Stimulated activated CD8-positive, alpha-beta memory T cell treated with anti-CD3 and anti-CD28 coated beads, Interleukin-12 subunit alpha, Interleukin-12 subunit beta, amount 100 ng/mL, for 1 hour (primary cell): ENCODE measurements around the gene DDIT4.
A peak's percentile ranks its signal among the peaks of the same experiment; 100 is the strongest.
"Not testable (repeated sequence)": the region's sequence is repeated elsewhere in the genome, so short reads cannot be mapped to it uniquely, and the experiment has no call there.

Experiments
- DNase-seq: peaks from one replicate; pipeline ENCODE4 v3.0.0-alpha.2; 2020; ENCODE audit warnings: low read depth

Gene DDIT4

DNA sequence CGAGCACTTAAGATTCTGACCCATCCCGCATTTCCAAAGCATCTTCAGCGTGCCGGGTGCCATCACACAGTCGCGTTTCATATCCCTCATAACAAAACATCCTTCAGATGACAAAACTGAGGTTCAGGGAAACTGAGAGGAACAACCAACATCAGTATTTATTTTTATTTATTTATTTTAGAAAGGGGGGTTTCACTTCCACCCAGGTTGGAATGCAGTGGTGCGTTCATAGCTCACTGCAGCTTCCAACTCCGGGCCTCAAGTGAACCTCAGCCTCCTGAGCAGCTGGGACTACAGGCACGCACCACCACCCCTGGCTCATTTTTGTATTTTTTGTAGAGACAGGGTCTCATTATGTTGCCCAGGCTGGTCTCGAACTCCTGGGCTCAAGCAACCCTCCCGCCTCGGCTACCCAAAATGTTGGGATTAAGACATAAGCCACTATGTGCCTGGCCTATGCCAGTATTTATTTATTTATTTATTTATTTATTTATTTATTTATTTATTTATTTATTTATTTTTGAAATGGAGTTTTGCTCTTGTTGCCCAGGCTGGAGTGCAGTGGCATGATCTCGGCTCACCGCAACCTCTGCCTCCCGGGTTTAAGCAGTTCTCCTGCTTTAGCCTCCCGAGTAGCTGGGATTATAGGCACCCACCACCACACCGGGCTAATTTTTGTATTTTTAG is 24.4 kb upstream of the DDIT4 start:
- DNase-seq: not testable (repeated sequence)

DNA sequence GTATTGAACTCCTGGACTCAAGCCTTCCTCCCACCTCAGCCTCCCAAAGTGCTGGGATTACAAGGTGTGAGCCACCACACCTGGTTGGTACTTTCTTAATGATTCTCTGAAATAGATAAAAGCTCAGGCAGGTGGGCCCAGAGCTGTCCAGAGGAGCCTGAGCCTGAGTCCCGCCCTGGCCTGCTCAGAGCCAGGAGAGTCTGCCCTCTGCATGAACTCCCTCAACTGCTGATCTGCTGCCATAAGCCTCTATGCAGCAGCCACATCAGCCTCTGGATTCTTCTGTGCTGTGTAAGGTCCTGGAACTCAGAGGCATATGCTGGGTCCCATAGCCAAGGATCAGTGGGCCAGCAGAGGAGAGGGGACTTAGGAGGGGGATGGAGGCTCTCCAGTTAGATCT is 23.1 kb upstream of the DDIT4 start:
- DNase-seq: no peak

DNA sequence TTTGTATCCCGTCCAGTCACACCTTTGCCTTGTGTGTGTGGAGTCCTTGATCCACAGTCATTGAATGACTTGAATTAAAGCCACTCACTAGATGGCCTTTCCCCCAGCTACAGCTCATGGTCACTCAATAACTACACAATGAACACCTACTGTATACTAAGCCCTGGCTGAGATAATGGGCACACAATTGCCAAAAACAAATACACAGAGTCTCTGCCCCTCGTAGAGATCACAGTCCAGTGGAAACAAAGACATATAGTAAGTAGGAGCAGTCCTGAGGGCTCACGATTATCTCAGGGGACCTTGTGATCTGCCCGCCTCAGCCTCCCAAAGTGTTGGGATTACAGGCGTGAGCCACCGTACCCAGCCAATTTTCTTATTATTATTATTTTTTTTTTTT is 22.1 kb upstream of the DDIT4 start:
- no peak for DNase-seq

DNA sequence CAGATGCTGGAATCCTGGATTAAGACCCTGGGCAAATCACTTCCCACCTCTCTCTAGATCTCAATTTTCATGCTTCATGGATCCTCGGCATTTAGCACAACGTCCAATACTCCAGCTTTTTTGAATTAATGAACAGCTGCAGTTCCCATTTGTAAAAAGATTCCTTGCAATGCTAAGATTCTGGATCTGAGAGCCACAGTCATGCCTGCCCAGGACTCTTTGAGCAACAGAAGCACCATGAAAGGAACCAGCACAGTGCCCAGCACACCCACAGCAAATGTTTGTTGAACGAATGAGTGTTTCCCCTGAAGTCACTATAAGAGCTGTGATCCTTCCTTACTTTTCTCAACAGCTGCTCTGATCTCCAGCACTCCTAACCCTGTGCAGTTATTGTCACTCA is 20.8 kb upstream of the DDIT4 start:
- DNase-seq: no peak

DNA sequence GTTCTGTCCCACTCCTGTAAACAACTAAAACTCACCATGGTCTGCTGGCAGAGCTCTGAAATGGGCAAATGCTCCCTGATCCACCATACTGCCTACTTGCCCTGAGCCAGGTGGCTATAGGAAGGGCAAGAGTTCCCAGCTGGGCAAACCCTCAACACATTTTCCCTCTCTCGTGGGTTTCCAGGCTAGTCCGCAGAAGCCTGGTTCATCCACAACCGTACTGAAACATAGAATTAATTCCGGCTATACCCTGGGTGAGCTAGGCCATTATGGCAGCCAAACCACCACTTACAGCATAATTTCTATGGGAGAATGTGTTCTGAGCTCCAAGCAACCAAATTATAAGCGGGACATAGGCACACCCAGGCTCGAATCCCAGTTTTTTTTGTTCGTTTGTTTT is 20.1 kb upstream of the DDIT4 start:
- DNase-seq: no peak

DNA sequence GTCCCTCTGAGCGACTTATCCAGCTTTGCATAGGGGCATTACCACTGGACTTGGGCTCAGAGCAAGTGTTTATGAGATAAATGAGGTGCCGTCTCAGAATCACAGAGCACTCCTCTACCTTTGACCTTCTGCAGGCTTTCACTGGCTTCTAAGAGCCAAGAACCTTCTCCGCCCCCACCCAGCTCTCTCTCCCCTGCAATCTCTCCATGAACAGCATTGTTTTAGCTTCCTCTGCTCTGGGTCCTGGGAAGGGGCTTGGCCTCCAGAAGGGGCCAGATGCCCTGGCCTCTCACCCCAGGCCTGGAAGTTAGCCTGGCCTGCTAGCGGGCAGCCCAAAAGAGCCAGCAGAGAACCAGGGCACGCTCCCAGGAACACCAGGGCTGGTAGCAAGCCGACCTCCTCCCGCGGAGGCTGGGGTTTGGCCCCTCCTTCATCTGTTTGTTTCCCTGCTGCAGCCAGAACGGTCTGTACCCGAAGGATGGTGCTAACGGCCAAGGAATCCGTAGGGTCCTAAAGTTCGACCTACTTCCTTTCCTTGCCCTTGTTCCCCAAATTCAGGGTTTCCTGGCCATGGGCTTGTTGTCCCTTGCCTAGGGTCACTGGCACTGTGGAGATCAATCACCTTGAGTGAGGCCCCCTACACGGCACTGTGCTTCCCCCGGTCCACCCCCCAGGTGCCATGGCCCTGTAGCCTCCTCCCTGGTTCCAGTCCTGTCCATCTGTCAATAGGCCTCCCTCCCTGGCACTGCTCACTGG is 18.7 kb upstream of the DDIT4 start:
- no peak for DNase-seq

DNA sequence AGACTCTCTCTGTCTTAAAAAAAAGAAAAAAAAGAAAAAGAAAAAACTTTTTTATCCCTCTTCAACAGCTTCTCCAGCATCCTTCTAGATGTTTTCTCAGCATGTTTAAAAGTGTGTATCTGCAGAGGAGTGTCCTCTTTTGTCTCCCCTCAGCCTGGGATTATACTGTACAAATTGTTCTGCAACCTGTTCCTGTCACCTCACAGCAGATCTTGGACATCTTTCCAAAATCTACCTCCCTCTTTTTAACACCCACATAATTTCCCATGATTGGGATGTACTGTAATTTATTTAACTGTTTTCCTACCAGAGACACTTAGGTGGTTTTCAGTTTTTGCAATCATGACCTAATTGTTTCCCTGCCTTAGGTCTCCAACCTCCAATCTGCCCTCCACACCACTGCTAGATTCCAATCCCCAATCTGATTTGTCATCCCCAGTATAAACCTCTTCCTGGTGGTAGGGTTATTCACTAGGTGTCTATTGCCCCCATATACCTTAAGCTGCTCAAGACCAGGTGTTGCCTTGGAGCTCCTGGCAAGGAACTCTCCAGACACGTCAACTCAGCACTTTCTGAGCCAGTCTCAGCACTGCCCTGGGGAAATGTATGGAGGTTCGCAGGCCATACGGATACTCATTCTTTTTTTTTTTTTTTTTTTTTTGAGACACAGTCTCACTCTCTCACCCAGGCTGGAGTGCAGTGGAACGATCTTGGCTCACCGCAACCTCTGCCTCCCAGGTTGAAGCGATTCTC is 17.6 kb upstream of the DDIT4 start:
- no peak for DNase-seq

DNA sequence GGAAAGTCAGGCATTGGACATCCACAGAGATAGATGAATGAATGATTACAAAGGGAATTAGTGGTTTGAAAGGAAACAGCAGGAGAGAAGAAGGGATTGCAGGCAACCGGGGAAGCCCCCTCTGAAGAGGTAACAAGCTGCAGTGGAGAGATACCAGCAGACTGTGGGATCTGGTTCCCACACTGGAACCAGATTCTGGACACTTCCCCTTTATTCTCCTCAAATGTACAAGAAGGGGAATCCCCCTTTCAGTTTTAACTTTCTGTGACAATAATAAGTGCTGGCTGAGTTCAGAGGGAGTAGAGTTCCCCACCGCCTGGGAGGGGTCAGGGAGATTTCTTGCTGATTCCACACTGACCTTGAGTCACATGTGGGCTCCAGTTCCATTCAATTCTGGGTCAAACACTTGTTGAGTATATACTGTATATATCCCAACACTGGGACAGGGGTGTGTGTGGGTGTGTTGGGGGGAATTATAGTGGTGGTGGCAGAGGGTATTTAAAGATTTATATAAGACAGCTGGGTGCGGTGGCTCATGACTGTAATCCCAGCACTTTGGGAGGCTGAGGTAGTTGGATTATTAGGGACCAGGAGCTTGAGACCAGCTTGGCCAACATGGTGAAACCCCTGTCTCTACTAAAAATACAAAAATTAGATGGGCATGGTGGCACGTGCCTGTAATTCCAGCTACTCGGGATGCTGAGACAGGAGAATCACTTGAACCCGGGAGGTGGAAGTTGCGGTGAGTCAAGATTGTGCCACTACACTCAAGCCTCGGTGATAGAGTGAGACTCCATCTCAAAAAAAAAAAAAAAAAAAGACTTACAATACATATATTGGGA is 16.5 kb upstream of the DDIT4 start:
- DNase-seq: no peak

DNA sequence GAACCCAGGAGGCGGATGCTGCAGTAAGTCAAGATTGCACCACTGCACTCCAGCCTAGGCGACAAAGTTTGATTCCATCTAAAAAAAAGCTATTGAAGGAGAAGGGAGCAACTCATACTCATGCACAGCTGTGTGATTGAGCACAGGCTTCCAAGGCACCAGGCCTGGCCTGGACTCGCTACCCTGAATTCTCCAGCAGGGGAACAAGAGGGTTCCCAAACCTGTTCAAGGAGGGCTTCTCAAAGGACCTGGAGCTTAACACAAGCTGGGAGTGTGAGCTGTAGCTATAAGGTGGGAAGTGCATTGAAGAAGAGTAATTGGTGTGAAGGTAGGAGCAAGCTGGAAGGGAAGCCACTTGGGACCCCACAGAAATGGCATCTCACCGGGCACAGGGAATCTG is 15.1 kb upstream of the DDIT4 start:
- no peak for DNase-seq

DNA sequence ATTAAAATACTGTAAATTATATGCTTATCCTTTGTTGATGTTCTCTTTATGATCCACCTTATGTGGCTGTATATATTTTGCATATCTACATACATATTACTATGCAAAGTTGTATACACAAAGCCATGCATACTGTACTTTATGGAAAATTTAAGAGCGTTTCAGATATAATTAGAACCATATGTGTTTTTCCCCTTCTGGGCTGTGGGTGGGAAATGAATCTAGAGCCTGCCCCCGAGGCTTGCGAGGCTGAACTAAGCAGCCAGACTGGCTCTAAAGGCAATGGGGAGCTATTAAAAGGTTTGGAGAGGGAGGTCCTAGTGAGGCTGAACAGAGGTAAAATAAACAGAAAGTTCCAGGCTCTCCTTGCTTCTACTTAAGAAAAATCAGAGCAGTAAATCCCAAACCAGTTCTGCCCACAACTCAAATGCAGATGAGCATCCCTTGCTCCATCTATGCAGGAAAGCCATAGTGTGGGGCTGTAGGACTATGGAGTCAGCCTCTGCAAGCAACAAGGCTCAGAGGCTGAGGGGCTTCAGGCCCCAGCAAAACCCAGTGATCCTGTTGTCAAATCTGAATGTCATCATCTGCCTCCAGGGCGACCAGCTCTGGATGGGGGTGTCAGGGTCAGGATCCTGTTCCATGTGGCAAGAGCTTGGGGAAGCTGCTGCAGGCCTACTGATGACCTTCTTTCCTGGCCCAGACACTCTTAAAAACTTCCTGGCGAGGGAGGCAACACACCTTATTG is 14.1 kb upstream of the DDIT4 start:
- DNase-seq: no peak

DNA sequence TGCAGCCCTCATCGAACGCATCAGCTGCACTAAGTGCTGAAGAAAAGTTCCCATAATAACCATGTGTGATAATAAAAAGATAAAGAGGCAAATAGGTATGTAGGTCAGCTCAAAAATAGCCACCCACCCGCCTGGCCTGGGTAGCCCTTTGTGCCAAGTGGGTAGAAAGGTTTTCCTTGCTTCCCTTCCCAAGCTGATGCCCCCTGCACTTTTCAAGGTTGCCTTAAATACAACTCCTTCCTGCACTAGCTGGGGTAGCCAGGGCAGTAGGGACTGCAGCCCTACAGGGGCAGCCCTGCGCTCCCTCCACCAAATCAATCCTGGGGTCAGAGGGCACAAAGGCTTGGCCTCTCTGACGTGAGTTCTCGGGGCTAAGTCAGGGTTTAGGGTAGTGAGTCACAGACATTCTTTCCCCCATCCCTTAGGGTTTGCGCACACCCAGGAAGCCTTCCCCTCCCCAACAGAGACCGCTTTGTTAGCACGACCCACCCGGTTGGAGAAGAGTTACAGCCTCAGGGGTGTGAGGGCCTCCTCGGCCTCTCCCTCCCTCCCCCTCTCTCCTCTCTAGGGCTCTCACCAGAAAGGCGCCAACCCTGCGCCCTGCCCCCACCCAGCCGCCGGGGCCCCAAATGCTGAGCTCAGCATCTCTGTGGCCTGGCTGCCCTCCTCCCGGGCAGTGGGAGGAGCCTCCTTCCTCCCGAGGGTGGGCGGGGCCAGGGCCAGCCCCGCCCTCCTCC is 13.3 kb upstream of the DDIT4 start:
- peak; percentile 63 for DNase-seq

DNA sequence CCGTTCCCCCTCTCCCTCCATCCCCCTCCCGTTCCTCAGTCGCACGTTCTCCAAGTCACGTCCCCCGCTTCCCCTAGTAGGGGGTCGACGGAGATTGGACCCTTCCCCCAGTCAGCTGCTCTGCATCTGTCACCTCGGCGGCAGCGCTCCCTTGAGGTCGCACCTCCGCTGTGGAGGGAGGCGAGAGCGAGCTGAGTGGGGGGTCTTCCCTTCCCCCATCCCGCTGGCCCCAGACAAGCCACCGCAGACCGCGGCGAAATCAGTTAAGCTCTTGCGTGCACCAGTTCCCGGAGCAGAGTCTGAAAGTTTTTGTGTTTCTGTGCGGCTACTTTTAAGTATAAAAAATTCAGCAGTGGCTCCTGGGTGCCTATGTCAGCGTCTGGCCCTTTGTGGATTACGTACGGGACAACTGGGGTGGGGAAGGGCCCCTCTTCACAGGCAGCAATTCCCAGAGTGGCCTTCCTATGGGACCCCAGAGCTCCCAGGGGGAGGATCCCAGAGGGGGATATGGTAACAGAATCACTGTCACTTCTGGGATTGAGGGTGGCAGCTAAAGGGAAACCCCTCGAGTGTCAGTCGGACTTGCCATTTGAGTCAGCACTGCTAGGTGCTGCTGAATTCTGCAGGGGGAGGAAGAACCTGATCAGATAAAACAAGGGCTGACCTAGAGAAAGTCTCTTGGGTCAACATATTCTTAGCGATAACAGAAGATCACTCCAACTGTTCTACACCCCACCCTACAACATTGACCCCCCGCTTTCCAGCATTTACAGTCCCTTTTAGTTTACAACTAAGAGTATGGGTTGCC is 12.5 kb upstream of the DDIT4 start:
- no peak for DNase-seq

DNA sequence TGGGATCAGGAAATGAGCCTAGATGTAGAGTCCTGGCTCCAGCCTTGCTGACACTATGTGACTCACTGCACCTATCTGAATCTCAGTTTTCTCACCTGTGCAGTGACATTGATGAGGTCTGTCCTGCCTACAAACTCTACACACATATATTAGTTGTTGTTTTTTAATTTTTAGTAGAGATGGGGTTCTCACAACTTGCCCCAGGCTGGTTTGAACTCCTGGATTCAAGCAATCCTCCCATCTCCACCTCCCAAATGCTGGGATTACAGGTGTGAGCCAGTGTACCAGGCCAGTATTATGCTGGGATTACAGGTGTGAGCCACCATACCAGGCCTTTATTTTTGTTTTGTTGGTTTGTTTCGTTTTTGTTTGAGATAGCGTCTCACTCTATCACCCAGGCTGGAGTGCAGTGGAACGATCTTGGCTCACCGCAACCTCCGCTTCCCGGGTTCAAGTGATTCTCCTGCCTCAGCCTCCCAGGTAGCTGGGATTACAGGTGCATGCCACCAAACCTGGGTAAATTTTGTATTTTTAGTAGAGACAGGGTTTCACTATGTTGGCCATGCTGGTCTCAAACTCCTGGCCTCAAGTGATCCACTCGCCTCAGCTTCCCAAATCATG is 11.8 kb upstream of the DDIT4 start:
- DNase-seq: no peak

DNA sequence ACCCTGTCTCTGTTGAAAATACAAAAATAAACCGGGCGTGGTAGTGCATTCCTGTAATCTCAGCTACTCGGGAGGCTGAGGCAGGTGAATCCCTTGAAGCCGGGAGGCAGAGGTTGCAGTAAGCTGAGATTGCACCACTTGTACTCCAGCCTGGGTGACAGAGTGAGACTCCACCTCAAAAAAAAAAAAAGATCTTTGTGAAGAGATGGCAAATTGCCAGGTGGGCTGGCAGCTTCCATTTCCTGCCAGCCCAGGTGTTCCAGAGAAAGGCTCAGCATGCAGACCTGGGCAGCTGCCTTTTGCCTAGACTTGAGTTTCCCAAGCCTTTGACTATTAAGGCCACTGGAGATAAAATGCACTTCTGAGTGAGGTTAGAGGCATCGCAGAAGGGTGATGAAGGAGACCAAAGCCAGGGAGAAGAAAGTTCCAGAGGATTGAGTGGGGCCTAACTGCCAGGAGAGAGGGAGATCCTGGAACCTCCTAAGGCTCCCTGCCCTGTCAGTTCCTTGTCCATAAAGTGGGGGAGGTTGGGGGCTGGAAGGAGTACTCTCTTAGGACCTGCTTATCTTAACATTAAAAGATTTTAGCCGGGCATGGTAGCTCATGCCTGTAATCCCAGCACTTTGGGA is 10.0 kb upstream of the DDIT4 start:
- DNase-seq: no peak

DNA sequence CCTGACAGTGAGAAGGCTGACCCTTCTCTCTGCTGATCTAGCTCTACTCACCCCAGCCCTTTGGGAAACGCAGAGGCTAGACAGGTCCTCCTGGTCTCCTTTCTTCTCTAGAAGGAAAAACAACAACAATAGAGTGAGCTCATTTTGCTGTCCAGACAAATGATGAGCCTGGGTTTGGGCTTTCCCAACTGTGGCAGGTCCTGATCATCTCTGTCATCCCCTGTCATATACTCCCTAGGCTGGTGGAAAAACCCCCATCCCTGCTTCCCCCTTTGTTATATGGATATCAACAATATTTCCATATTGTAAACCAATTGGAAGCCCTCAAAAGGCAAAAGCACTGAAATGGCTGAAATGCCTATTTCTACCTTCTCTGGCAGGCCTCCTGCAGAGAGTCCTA is 9.2 kb upstream of the DDIT4 start:
- no peak for DNase-seq

DNA sequence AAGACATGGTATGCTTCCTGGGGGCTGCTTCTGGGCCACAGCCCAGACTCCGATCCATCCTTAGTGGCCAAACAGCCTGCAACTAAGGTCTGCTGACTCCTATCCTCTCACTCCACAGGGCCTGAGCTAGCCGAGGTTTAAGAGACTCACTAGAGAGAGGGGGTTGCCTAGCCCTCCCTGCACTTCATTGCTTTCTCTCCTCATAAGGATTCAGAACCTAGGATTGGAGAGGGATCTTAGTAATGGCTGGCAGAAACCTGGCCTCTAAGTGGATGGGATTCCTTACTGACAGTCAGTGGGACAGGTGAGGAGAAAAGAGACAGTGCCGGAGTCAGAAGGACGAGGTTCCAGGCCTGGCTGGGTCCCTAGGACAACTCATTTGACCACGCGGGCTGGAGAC is 8.2 kb upstream of the DDIT4 start:
- DNase-seq: no peak

DNA sequence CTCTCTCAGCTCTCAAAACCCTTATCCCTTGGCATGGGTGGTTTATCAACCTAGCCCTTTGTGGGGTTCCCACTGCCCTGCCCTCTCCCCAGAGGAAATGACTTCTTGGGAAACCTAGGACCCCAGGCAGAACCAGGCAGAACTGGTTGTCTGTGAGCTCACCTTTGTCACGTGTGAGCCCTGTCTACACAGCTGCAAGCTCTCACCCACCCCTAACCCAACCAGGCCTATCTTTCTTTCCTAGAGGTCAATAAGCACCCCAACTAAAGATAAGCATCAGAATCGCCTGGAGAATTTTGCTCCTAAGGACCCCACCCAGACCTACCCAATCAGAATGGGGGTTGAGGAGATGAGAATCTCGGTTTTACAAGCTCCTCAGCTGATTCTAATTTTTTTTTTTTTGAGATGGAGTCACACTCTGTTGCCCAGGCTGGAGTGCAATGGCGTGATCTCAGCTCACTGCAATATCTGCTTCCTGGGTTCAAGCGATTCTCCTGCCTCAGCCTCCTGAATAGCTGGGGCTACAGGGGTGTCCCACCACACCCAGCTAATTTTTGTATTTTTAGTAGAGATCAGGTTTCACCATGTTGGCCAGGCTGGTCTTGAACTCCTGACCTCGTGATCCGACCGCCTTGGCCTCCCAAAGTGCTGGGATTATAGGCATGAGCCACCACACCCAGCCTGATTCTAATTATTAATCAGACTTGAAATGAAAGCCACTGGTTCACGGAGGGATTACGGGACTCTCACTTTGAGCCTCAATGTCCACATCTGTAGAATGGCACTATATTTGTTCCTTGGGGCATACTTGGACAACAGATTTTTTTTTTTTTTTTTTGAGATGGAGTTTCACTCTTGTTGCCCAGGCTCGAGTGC is 7.5 kb upstream of the DDIT4 start:
- DNase-seq: no peak

DNA sequence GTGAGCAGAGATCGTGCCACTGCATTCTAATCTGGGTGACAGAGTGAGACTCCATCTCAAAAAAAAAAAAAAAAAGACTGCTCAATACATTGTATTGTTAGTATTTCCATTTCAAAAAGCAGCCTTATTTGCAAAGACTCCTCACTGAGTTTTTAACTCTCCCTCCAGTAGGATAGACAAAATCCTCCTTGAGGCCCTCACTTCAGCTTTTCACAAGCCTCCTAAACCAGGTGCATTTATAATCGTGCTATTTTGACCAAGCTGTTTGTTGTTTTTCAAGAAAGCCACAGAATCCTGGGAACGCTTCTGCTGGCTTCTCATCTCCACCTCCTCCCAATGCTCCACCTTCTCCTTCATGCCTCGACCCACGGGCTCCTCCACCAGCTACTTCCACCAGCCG is 6.3 kb upstream of the DDIT4 start:
- no peak for DNase-seq
